H1 (cell line): ENCODE results near the gene RPL19. TPM values are rescaled to one million over a fixed set of nuclear protein-coding genes. Genes with fewer than 3 reads are reported as not detected.

Experiments
- BCL11A ChIP-seq, 2 experiments: IDR thresholded peaks; one replicate each; pipeline ENCODE4 v1.6.1; 2011; ENCODE audit warnings: low read depth in 2 of 2, low read length in 2 of 2, mild to moderate bottlenecking in 2 of 2
- BRCA1 ChIP-seq: IDR thresholded peaks from 2 replicates; pipeline ENCODE4 v1.6.1; 2012; ENCODE audit warnings: low read depth, low read length, improper control_type of control experiment
- CHD7 ChIP-seq: fragments of 300-600 bp; sonication (generic); IDR thresholded peaks from 2 replicates; pipeline ENCODE4 v1.7.1; 2012; ENCODE audit warnings: low read length, moderate library complexity, mild to moderate bottlenecking, inconsistent platforms; ENCODE audit not compliant: insufficient replicate concordance
- EZH2 ChIP-seq: fragments of 200-600 bp; sonication (generic); IDR thresholded peaks from 2 replicates; pipeline ENCODE4 v1.7.1; 2012; ENCODE audit warnings: low read depth, mild to moderate bottlenecking, moderate library complexity, low read length, inconsistent platforms; ENCODE audit not compliant: severe bottlenecking
- POLR2A ChIP-seq, 2 experiments: IDR thresholded peaks; 1 replicate in 1 of 2; 2 replicates in 1 of 2; pipeline ENCODE4 v1.6.1; 2011; ENCODE audit warnings: low read depth in 2 of 2, low read length in 2 of 2, mild to moderate bottlenecking in 2 of 2; ENCODE audit errors: control extremely low read depth in 1 of 2
- RBBP5 ChIP-seq: IDR thresholded peaks from 2 replicates; pipeline ENCODE4 v1.7.1; 2012; ENCODE audit warnings: low read depth, mild to moderate bottlenecking, inconsistent platforms, low read length, moderate library complexity, borderline replicate concordance
- SP1 ChIP-seq: IDR thresholded peaks from 2 replicates; pipeline ENCODE4 v1.6.1; 2011; ENCODE audit warnings: low read depth, low read length
- TAF1 ChIP-seq: IDR thresholded peaks from 2 replicates; pipeline ENCODE4 v1.6.1; 2011; ENCODE audit warnings: mild to moderate bottlenecking, low read depth, low read length
- TAF7 ChIP-seq: optimal IDR thresholded peaks from 2 replicates; pipeline ENCODE3; 2011; ENCODE audit warnings: low read depth, mild to moderate bottlenecking, inconsistent platforms, low read length, moderate library complexity, borderline replicate concordance
- YY1 ChIP-seq: IDR thresholded peaks from 2 replicates; pipeline ENCODE4 v1.6.1; 2011; ENCODE audit warnings: low read depth, mild to moderate bottlenecking, low read length
- polyA plus RNA-seq, 7 experiments: library from polyadenylated mRNA; depleted of rRNA in 3 of 7; stranded (reverse) in 5 of 7; unstranded in 2 of 7; fragments of >200 nt in 5 of 7; fragments of 200-250 nt in 2 of 7; gene quantifications; 1 replicate in 5 of 7; 2 replicates in 1 of 7; 4 replicates in 1 of 7; pipeline versions ENCODE4 v1.2.1 to v1.2.3, GENCODE V29; 2011 to 2013; ENCODE audit warnings: missing spikeins in 2 of 7, mixed read lengths in 2 of 7
- total RNA-seq: library from RNA; stranded (reverse); fragmentation: NEBNext Ultra II Directional; extraction: Animal tissue kit (Norgen Biotek cat#: 25700); gene quantifications from 2 replicates; pipeline ENCODE4 v1.2.1, GENCODE V29; 2021
- TF ChIP-seq, protein P1 (sequence below): IDR thresholded peaks from 2 replicates; pipeline ENCODE4 v1.6.1; 2012; ENCODE audit warnings: inconsistent platforms
- TF ChIP-seq, protein P2 (sequence below): IDR thresholded peaks from 2 replicates; pipeline ENCODE4 v1.6.1; 2012; ENCODE audit warnings: inconsistent platforms

RPL19 gene
- total and polyA plus RNA-seq, 2 of the 8 experiments (the other 6 are each of a cell fraction or from before 2014, with no cell fraction given), result 2,108 to 2,182 TPM

- TF ChIP-seq CHD7 (no peak), SP1 (no peak), BCL11A (IDR thresholded peaks at IDR 0.05; ENCODE audit: low read depth in 2 of 2, low read length in 2 of 2) (no peak), TAF1 (no peak), EZH2 (no peak), RBBP5 (no peak), POLR2A (IDR thresholded peaks at IDR 0.05; ENCODE audit: control extremely low read depth in 1 of 2, low read depth in 2 of 2, low read length in 2 of 2) (no peak), BRCA1 (no peak), YY1 (no peak), TAF7 (no peak)
- TF ChIP-seq, protein P1, sequence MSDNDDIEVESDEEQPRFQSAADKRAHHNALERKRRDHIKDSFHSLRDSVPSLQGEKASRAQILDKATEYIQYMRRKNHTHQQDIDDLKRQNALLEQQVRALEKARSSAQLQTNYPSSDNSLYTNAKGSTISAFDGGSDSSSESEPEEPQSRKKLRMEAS, result peak; percentile 78
- TF ChIP-seq, protein P2, sequence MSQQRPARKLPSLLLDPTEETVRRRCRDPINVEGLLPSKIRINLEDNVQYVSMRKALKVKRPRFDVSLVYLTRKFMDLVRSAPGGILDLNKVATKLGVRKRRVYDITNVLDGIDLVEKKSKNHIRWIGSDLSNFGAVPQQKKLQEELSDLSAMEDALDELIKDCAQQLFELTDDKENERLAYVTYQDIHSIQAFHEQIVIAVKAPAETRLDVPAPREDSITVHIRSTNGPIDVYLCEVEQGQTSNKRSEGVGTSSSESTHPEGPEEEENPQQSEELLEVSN, result peak; percentile 74
Measured at GRCh38 chr17:39210093-39210434, 10.0 kb downstream of the RPL19 start (continued).
